IPS-15b (cell line): ENCODE measurements around the gene PLPPR3.

Source experiments
- H3K27me3 ChIP-seq: one replicate; pipeline ENCODE4 v1.6.1; 2013; ENCODE audit warnings: low read length; ENCODE audit not compliant: control insufficient read depth, insufficient read depth
- H3K36me3 ChIP-seq: one replicate; pipeline ENCODE4 v1.6.1; 2013; ENCODE audit warnings: low read length; ENCODE audit not compliant: control insufficient read depth, insufficient read depth
- H3K4me1 ChIP-seq: one replicate; pipeline ENCODE4 v1.6.1; 2013; ENCODE audit warnings: mild to moderate bottlenecking, low read length; ENCODE audit not compliant: control insufficient read depth, insufficient read depth
- H3K4me3 ChIP-seq: one replicate; pipeline ENCODE4 v1.5.1; 2013; ENCODE audit warnings: low read depth, low read length
- H3K9ac ChIP-seq: one replicate; pipeline ENCODE4 v1.6.1; 2013; ENCODE audit warnings: low read depth, mild to moderate bottlenecking, low read length
- H3K9me3 ChIP-seq: one replicate; pipeline ENCODE4 v1.6.1; 2013; ENCODE audit warnings: mild to moderate bottlenecking, low read length; ENCODE audit not compliant: control insufficient read depth, insufficient read depth

PLPPR3 gene

GRCh38 chr19:763181-763580 lies 58.6 kb downstream of the PLPPR3 start:
- no peaks in the 10 kb centered on the region for H3K36me3 ChIP-seq
- H3K27me3 ChIP-seq: no peaks in the 10 kb centered on the region
- H3K9ac ChIP-seq: no peak overlapping the region
- no peaks in the 10 kb centered on the region for H3K4me1 ChIP-seq
- no peak overlapping the region for H3K4me3 ChIP-seq
- H3K9me3 ChIP-seq: no peaks in the 10 kb centered on the region
